Kidney (tissue), 14 donors: ENCODE data around the gene BCOR. TPM values are rescaled to one million over a fixed set of nuclear protein-coding genes. Genes with fewer than 3 reads are reported as not detected.
A peak's percentile ranks its signal among the peaks of the same experiment; 100 is the strongest.

Experiments
- DNase-seq, 5 donors: peaks; one replicate each; pipeline ENCODE4 v3.0.0-alpha.2; 2013 to 2020
- FAIRE-seq: peaks from 2 replicates; lab custom pipeline; 2012; peaks lifted over from hg19 to GRCh38; lab: Jason Lieb, UNC
- H3K27ac ChIP-seq, 2 donors: one replicate each; pipeline ENCODE4 v1.7.0; 2013; ENCODE audit warnings: low read depth in 2 of 2, low read length in 2 of 2, inconsistent platforms in 1 of 2
- H3K27me3 ChIP-seq: one replicate; pipeline ENCODE4 v1.7.1; 2013; ENCODE audit warnings: low read length, inconsistent platforms; ENCODE audit not compliant: control insufficient read depth, insufficient read depth
- H3K36me3 ChIP-seq, 3 donors: one replicate each; pipeline versions ENCODE4 v1.7.0 to v1.7.1; 2013; ENCODE audit warnings: low read length in 3 of 3, control low read depth in 1 of 3, inconsistent platforms in 1 of 3; ENCODE audit not compliant: insufficient read depth in 3 of 3, control insufficient read depth in 2 of 3
- H3K4me1 ChIP-seq, 3 donors: one replicate each; pipeline versions ENCODE4 v1.7.0 to v1.7.1; 2013; ENCODE audit warnings: low read length in 3 of 3, inconsistent platforms in 1 of 3, low read depth in 1 of 3; ENCODE audit not compliant: control insufficient read depth in 2 of 3, insufficient read depth in 2 of 3
- H3K4me3 ChIP-seq, 3 donors: one replicate each; pipeline versions ENCODE4 v1.7.0 to v1.8.1; 2013; ENCODE audit warnings: low read length in 3 of 3, control low read depth in 1 of 3, inconsistent platforms in 1 of 3
- H3K9ac ChIP-seq, 3 donors: one replicate each; pipeline versions ENCODE4 v1.7.0 to v1.7.1; 2013; ENCODE audit warnings: low read length in 3 of 3, control low read depth in 1 of 3, inconsistent platforms in 1 of 3
- H3K9me3 ChIP-seq, 3 donors: one replicate each; pipeline versions ENCODE4 v1.7.0 to v1.7.1; 2013; ENCODE audit warnings: low read length in 3 of 3, control low read depth in 1 of 3, inconsistent platforms in 1 of 3; ENCODE audit not compliant: control insufficient read depth in 2 of 3, insufficient read depth in 1 of 3
- intact Hi-C: fragments of 100-400 bp; cut with DNase I; formaldehyde crosslinking; loops from one replicate; pipeline ENCODE4 v1.11.1; 2022
- polyA plus RNA-seq: library from polyadenylated mRNA; stranded (reverse); fragments of 350-450 nt; fragmentation: Illumina TruSeq; extraction: RNeasy Lipid Tissue Mini Kit (QIAGEN cat#74804); gene quantifications from one replicate; pipeline ENCODE4 v1.2.3, GENCODE V29; 2014; ENCODE audit warnings: low read depth, low replicate concordance; ENCODE audit not compliant: insufficient read depth
- total RNA-seq: library from RNA; stranded (reverse); fragmentation: NEBNext Ultra II Directional; extraction: Animal tissue kit (Norgen Biotek cat#: 25700); gene quantifications from one replicate; pipeline ENCODE4 v1.2.1, GENCODE V29; 2021
- TF ChIP-seq, protein P1 (sequence below): IDR thresholded peaks from 3 replicates; pipeline ENCODE4 v1.5.1; 2012; ENCODE audit warnings: mild to moderate bottlenecking, moderate library complexity, borderline replicate concordance; ENCODE audit not compliant: insufficient read depth; ENCODE audit errors: extremely low read depth
- donor health status: control.
- donor health status: control.
- donor health status: control.
- donor health status: control.
- donor health status: control.
- donor health status: DM: yes; HTN: yes; CAD: no.
- donor health status: Normal renal cell carcinoma (clear cell type).

The BCOR gene
- total and polyA plus RNA-seq, 2 donors from 2014 or later, result 7.7 to 33.9 TPM

DNA sequence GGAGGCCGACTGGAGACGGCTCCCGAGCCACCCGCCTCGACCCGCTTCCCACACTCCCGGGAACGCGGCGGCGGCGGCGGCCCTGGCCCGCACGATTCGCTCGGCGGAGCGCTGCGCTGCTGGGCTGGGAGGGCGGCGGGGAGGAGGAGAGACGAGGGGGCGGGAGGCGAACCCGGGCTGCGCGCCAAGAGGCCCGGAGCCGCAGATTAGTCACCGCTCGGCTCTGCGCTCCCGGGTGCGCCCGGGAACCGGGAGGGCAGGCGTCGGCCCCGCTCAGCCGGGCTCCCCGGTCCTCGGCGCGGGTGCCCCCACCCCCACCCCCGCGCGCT lies 11.2 kb upstream of the BCOR start:
- TF ChIP-seq, protein P1, sequence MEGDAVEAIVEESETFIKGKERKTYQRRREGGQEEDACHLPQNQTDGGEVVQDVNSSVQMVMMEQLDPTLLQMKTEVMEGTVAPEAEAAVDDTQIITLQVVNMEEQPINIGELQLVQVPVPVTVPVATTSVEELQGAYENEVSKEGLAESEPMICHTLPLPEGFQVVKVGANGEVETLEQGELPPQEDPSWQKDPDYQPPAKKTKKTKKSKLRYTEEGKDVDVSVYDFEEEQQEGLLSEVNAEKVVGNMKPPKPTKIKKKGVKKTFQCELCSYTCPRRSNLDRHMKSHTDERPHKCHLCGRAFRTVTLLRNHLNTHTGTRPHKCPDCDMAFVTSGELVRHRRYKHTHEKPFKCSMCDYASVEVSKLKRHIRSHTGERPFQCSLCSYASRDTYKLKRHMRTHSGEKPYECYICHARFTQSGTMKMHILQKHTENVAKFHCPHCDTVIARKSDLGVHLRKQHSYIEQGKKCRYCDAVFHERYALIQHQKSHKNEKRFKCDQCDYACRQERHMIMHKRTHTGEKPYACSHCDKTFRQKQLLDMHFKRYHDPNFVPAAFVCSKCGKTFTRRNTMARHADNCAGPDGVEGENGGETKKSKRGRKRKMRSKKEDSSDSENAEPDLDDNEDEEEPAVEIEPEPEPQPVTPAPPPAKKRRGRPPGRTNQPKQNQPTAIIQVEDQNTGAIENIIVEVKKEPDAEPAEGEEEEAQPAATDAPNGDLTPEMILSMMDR, result no peak
- no peak overlapping the region for H3K4me3 ChIP-seq
- intact Hi-C loops, result no loop called here
- H3K27ac ChIP-seq, result peak overlapping the region; percentile 87 to 91
- no peak for FAIRE-seq
- no peak overlapping the region for H3K9ac ChIP-seq
- no peaks in the 10 kb centered on the region for H3K9me3 ChIP-seq
- H3K27me3 ChIP-seq, result peaks cover 2% of the 10 kb centered on the region
- peak; percentile 64 to 93 (median 78) for DNase-seq
- peaks cover 0 to 5% (median 0%) of the 10 kb centered on the region in 3 donors for H3K4me1 ChIP-seq
- H3K36me3 ChIP-seq, result no peaks in the 10 kb centered on the region

DNA sequence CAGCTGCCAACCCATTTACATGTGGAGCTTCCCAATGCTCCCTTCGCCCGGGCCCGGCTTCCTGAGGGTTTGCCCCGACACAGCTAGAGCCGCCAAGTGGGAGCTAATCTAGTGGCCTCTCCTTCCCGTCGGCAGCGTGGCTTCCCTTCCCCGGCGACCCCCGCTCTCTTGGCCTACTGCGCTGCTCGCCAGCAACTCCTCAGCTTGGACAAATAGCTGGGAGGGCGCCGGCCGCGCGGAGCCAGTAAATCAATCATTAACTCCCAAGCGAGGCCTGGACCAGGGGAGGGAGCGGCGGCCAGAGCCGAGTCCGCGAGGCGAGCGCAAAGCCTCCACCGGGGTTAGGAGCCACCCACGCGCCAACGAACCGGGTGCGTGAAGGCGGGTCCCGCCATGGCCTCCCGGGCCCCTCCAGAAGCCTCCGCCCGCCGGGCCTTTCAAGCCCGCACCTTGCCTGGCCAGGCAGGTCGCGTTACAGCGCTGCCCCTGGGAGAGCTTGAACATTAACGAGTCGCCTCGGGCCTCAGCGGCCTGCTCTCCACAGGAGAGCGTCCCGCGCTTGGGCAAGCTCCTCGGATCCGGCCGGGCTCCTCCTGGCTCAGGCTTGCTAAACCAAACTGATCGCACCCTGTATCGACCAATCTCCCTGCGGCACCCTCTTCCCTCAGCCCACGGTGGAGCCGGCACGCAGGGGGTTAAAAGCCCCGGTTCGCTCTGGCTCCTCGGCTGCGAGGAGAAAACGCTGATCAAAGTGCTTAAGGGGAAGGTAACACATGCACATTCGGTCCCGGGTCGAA lies 10.6 kb upstream of the BCOR start:
- H3K4me3 ChIP-seq, result no peak overlapping the region
- no peak overlapping the region for H3K9ac ChIP-seq
- H3K4me1 ChIP-seq, result peaks cover 0 to 5% (median 0%) of the 10 kb centered on the region in 3 donors
- no peaks in the 10 kb centered on the region for H3K9me3 ChIP-seq
- H3K27ac ChIP-seq, result peak overlapping the region; percentile 87 to 91
- FAIRE-seq (no peak), DNase-seq (peak; percentile 82 to 88 (median 86))
- H3K27me3 ChIP-seq, result peaks cover 2% of the 10 kb centered on the region
- TF ChIP-seq, protein P1, result no peak
- intact Hi-C loops, result no loop called here
- no peaks in the 10 kb centered on the region for H3K36me3 ChIP-seq

DNA sequence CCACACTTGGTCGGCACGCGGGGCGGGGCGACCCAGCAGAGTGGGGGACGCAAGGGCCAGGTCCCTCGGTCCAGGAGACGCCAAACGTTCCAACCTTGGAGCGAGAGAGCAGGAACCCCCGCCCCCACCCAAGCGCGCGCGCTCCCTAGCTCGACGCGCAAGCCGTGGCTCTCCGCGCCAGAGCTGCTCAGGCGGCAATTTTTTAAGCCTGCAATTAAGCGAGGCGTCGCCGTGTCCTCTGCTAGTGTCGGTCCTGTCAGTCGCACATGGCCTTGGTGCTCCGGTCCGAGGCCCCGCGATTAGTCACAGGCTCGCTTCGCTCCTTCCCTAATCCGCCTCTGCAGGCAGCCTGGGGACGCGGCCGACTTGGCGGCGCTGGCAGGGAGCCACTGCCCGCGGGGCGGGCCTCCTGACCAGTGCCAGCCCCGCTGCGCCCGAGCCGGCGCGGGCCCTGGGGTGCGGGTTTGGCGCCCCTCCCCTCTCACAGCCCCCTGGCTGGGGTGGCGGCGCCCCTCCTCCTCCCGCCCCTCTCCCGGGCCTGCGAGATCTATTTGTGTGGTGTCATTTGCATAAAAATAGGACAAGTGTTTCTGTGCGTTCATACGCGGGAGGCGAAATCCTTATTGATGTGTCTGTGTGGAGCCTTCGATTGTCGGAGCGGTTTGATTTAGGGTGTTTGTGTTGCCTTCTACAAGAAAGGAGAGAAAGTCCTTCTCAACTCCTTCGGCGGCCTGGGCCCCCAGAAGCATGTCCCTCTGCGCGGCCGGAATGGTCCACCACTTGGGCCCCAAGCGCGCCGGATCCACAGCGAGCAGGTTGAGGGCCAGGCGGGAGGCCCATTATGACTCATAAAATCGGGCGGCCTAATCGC lies 9.8 kb upstream of the BCOR start:
- H3K27me3 ChIP-seq, result peaks cover 2% of the 10 kb centered on the region
- no peaks in the 10 kb centered on the region for H3K9me3 ChIP-seq
- intact Hi-C loops, result no loop called here
- peak overlapping the region; percentile 87 to 91 for H3K27ac ChIP-seq
- peak overlapping the region in 2 of 3 donors; percentile 10 to 62 for H3K4me3 ChIP-seq
- H3K36me3 ChIP-seq, result no peaks in the 10 kb centered on the region
- TF ChIP-seq, protein P1, result no peak
- H3K9ac ChIP-seq, result no peak overlapping the region
- DNase-seq (peak; percentile 51 to 93 (median 67)), FAIRE-seq (no peak)
- H3K4me1 ChIP-seq, result peaks cover 0 to 5% (median 0%) of the 10 kb centered on the region in 3 donors
